Measurements from ENCODE around the gene UTP11.
"Not testable (repeated sequence)": the region's sequence is repeated elsewhere in the genome, so short reads cannot be mapped to it uniquely, and the experiment has no call there.

GRCh38 chr1:37973684-37974083 lies 38.9 kb upstream of the UTP11 start:
- not testable (repeated sequence) for TF ChIP-seq POLR2A, CTCF (IDR thresholded peaks at IDR 0.05)

Measured in thyroid gland (tissue), 4 donors.